Urinary bladder (tissue), 2 donors: ENCODE data around the gene NCOA3. TPM values are rescaled to one million over a fixed set of nuclear protein-coding genes. Genes with fewer than 3 reads are reported as not detected.

Source experiments
- polyA plus RNA-seq: library from polyadenylated mRNA; stranded (reverse); fragments of 200-250 nt; gene quantifications from one replicate; pipeline ENCODE4 v1.2.3, GENCODE V29; 2013
- small RNA-seq: library from RNA; depleted of rRNA; stranded (forward); fragments of <200 nt; gene quantifications from one replicate; pipeline ENCODE3, GENCODE V24; 2014
- total RNA-seq: library from RNA; depleted of rRNA; stranded (reverse); fragments of >200 nt; gene quantifications from one replicate; pipeline ENCODE4 v1.2.3, GENCODE V29; 2014
- donor health status: healthy.

NCOA3 gene
- total and polyA plus RNA-seq, 2 donors: 13.7 to 54.5 TPM

Small RNAs within 50 kb of the gene (small RNA-seq; reads per million reads assigned to genes)
- gene RNU6-497P: not detected
- gene RNU6-563P: not detected

Other genes starting within 250 kb of the NCOA3 start
- 29.0 TPM for gene ZMYND8, start 145.2 kb upstream of the NCOA3 start, total RNA-seq
- gene ZMYND8, start 145.2 kb upstream of the NCOA3 start, polyA plus RNA-seq: 15.6 TPM